GM23248 (cell line): ENCODE data around the gene VAMP2. TPM values are rescaled to one million over a fixed set of nuclear protein-coding genes. Genes with fewer than 3 reads are reported as not detected.
A peak's percentile ranks its signal among the peaks of the same experiment; 100 is the strongest.

Experiments used
- DNase-seq: peaks from one replicate; pipeline ENCODE4 v3.0.0-alpha.2; 2015
- H2AFZ ChIP-seq: fragments of 200-600 bp; sonication (generic); 2 replicates; pipeline ENCODE4 v1.6.1; 2016; ENCODE audit warnings: antibody characterized with exemption
- H3F3A ChIP-seq: fragments of 200-600 bp; sonication (generic); 2 replicates; pipeline ENCODE4 v1.6.1; 2016; ENCODE audit warnings: mild to moderate bottlenecking, antibody characterized with exemption, mixed run types; ENCODE audit not compliant: insufficient read depth
- H3K27ac ChIP-seq: fragments of 200-600 bp; sonication (generic); 2 replicates; pipeline ENCODE4 v1.5.1; 2016; ENCODE audit warnings: mild to moderate bottlenecking
- H3K27me3 ChIP-seq: fragments of 200-600 bp; sonication (generic); replicated peaks from 2 replicates; pipeline ENCODE4 v1.6.1; 2016; ENCODE audit warnings: mild to moderate bottlenecking; ENCODE audit not compliant: insufficient read depth
- H3K36me3 ChIP-seq: fragments of 200-600 bp; sonication (generic); 2 replicates; pipeline ENCODE4 v1.6.1; 2016; ENCODE audit warnings: low read depth, mild to moderate bottlenecking
- H3K4me1 ChIP-seq: fragments of 200-600 bp; sonication (generic); 2 replicates; pipeline ENCODE4 v1.6.1; 2016; ENCODE audit warnings: mild to moderate bottlenecking; ENCODE audit not compliant: insufficient read depth
- H3K4me2 ChIP-seq: fragments of 200-600 bp; sonication (generic); one replicate; pipeline ENCODE4 v1.6.1; 2016; ENCODE audit warnings: mild to moderate bottlenecking; ENCODE audit not compliant: unreplicated experiment
- H3K4me3 ChIP-seq: fragments of 200-600 bp; sonication (generic); 2 replicates; pipeline ENCODE4 v1.5.1; 2016; ENCODE audit warnings: mild to moderate bottlenecking
- H3K79me2 ChIP-seq: fragments of 200-600 bp; sonication (generic); 2 replicates; pipeline ENCODE4 v1.6.1; 2016; ENCODE audit warnings: mild to moderate bottlenecking; ENCODE audit not compliant: insufficient read depth
- H3K9ac ChIP-seq: fragments of 200-600 bp; sonication (generic); 2 replicates; pipeline ENCODE4 v1.6.1; 2016; ENCODE audit warnings: mild to moderate bottlenecking
- H3K9me2 ChIP-seq: fragments of 200-600 bp; sonication (generic); 2 replicates; pipeline ENCODE4 v1.6.1; 2016; ENCODE audit warnings: mixed run types, mild to moderate bottlenecking, moderate library complexity; ENCODE audit not compliant: insufficient read depth
- H3K9me3 ChIP-seq: fragments of 200-600 bp; sonication (generic); one replicate; pipeline ENCODE4 v1.6.1; 2017; ENCODE audit warnings: low read depth
- H4K20me1 ChIP-seq: fragments of 200-600 bp; sonication (generic); 2 replicates; pipeline ENCODE4 v1.6.0; 2016; ENCODE audit not compliant: insufficient read depth
- EZH2 ChIP-seq: fragments of 200-600 bp; sonication (generic); IDR thresholded peaks from 2 replicates; pipeline ENCODE4 v1.6.1; 2018; ENCODE audit warnings: antibody characterized with exemption, mild to moderate bottlenecking; ENCODE audit not compliant: insufficient read depth, poor library complexity, severe bottlenecking
- EZH2phosphoT487 ChIP-seq: fragments of 200-600 bp; sonication (generic); IDR thresholded peaks from 2 replicates; pipeline ENCODE4 v1.6.1; 2018; ENCODE audit warnings: antibody characterized with exemption, moderate library complexity, mild to moderate bottlenecking, low read depth; ENCODE audit not compliant: insufficient read depth
- WGBS, 2 experiments: methylation state at CpG; one replicate each; pipeline ENCODE4 v1.1.6; 2015 to 2017; ENCODE audit warnings: low lambda C conversion rate in 2 of 2, low coverage in 1 of 2; ENCODE audit errors: missing lambda C conversion rate in 2 of 2; 5-methylcytosine and 5-hydroxymethylcytosine counted together
- in situ Hi-C: fragments of 300-500 bp; cut with MboI; formaldehyde crosslinking; loops from 2 replicates; pipeline ENCODE4 v1.15.0; 2020
- polyA plus RNA-seq: library from polyadenylated mRNA; unstranded; fragments of >200 nt; fragmentation: Nextera tagmentation; extraction: Ambion mirVana; gene quantifications from 2 replicates; pipeline ENCODE4 v1.2.1, GENCODE V29; 2016
- total RNA-seq: library from RNA; depleted of rRNA; stranded (reverse); fragments of >200 nt; shearing (Covaris generic); gene quantifications from 2 replicates; pipeline ENCODE4 v1.2.3, GENCODE V29; 2014

VAMP2 gene
- total and polyA plus RNA-seq, 2 experiments from 2014 or later = 6.5 to 27.1 TPM

- peak within 1 kb of the TSS; percentile 74 for H3K4me3 ChIP-seq
- peaks cover 18% of the 10 kb centered on the region for H3F3A ChIP-seq
- H3K27ac ChIP-seq = peak within 1 kb of the TSS; percentile 60
- H3K9me2 ChIP-seq = no peaks in the 10 kb centered on the region
- H2AFZ ChIP-seq = peak within 1 kb of the TSS; percentile 80
- TF ChIP-seq EZH2 (no peak), EZH2phosphoT487 (no peak)
- WGBS, 2 experiments = 0 to 5% methylated on average over 25 to 32 of the region's 33 CpGs
- in situ Hi-C loops = no loop called here
- peaks cover 11% of the 10 kb centered on the region; the same call in 1 of the 2 replicates for H3K4me1 ChIP-seq
- DNase-seq = peak; percentile 92
- H3K9ac ChIP-seq = peak within 1 kb of the TSS; percentile 64
- H3K9me3 ChIP-seq = no peaks in the 10 kb centered on the region
- H3K79me2 ChIP-seq = no peaks in the 10 kb centered on the region
- peak within 1 kb of the TSS; percentile 98 for H3K4me2 ChIP-seq
- H3K27me3 ChIP-seq = peaks cover 12% of the 10 kb centered on the region; the same call in 1 of the 2 replicates
- H3K36me3 ChIP-seq = no peaks in the 10 kb centered on the region
- H4K20me1 ChIP-seq = no peaks in the 10 kb centered on the region
Measured at GRCh38 chr17:8117980-8118768, 44.6 kb downstream of the VAMP2 start, which contains the start of gene ALOXE3. TSS of gene ALOXE3 (minus strand) at chr17:8118514. CDS start at chr17:8117990, 524 bp downstream.

- Histone ChIP-seq H3K4me3 (peak overlapping the region; percentile 74), H3K9me3 (no peaks in the 10 kb centered on the region), H3K27me3 (peaks cover 19% of the 10 kb centered on the region; the same call in 1 of the 2 replicates), H2AFZ (peak overlapping the region; percentile 80), H3K9ac (peak overlapping the region; percentile 64), H3K79me2 (no peaks in the 10 kb centered on the region), H3K4me2 (peak overlapping the region; percentile 98), H4K20me1 (no peaks in the 10 kb centered on the region), H3K4me1 (peaks cover 11% of the 10 kb centered on the region; the same call in 1 of the 2 replicates), H3K9me2 (no peaks in the 10 kb centered on the region), H3K36me3 (no peaks in the 10 kb centered on the region), H3F3A (peaks cover 18% of the 10 kb centered on the region), H3K27ac (peak overlapping the region; percentile 60; the same call in 1 of the 2 replicates)
- 20 to 23% methylated on average over 18 of the region's 18 CpGs for WGBS, 2 experiments
- no peak for DNase-seq
- no peak for TF ChIP-seq EZH2phosphoT487
- TF ChIP-seq EZH2 = no peak
- in situ Hi-C loops = no loop called here
Measured at GRCh38 chr17:8117367-8117979, 45.3 kb downstream of the VAMP2 start.

GRCh38 chr17:8116776-8117175 is 46.0 kb downstream of the VAMP2 start:
- DNase-seq = no peak
- no peak overlapping the region for H2AFZ ChIP-seq
- no peaks in the 10 kb centered on the region for H3K9me3 ChIP-seq
- H4K20me1 ChIP-seq = no peaks in the 10 kb centered on the region
- no peak overlapping the region for H3K4me3 ChIP-seq
- H3K4me2 ChIP-seq = no peak overlapping the region
- 67 to 70% methylated on average over 18 of the region's 18 CpGs for WGBS, 2 experiments
- no peak for TF ChIP-seq EZH2
- no peak for TF ChIP-seq EZH2phosphoT487
- no peaks in the 10 kb centered on the region for H3K9me2 ChIP-seq
- H3K27ac ChIP-seq = no peak overlapping the region
- no peaks in the 10 kb centered on the region for H3K36me3 ChIP-seq
- no peak overlapping the region for H3K9ac ChIP-seq
- H3F3A ChIP-seq = peaks cover 18% of the 10 kb centered on the region
- H3K4me1 ChIP-seq = peaks cover 11% of the 10 kb centered on the region; the same call in 1 of the 2 replicates
- H3K79me2 ChIP-seq = no peaks in the 10 kb centered on the region
- H3K27me3 ChIP-seq = peaks cover 26% of the 10 kb centered on the region
- in situ Hi-C loops = no loop called here

- Histone ChIP-seq H3K9me2 (no peaks in the 10 kb centered on the region), H3F3A (no peaks in the 10 kb centered on the region), H3K4me1 (peaks cover 3% of the 10 kb centered on the region; the same call in 1 of the 2 replicates), H4K20me1 (no peaks in the 10 kb centered on the region), H3K27me3 (peaks cover 37% of the 10 kb centered on the region), H3K4me2 (no peak overlapping the region), H3K9me3 (no peaks in the 10 kb centered on the region), H3K4me3 (no peak overlapping the region), H3K27ac (no peak overlapping the region), H3K36me3 (no peaks in the 10 kb centered on the region), H3K9ac (no peak overlapping the region), H2AFZ (no peak overlapping the region), H3K79me2 (no peaks in the 10 kb centered on the region)
- TF ChIP-seq EZH2phosphoT487 (no peak), EZH2 (no peak)
- 89 to 93% methylated on average over 6 of the region's 6 CpGs for WGBS, 2 experiments
- in situ Hi-C loops = no loop called here
- DNase-seq = no peak
Measured at GRCh38 chr17:8110907-8111306, 51.8 kb downstream of the VAMP2 start.
